Activated CD8-positive, alpha-beta memory T cell treated with anti-CD3 and anti-CD28 coated beads for 1 hour (primary cell): ENCODE measurements around the gene MRPS9.

Experiments used
- DNase-seq, 2 donors: peaks; one replicate each; pipeline ENCODE4 v3.0.0-alpha.2; 2020; ENCODE audit warnings: low read depth in 1 of 2; ENCODE audit errors: extremely low read depth in 1 of 2

MRPS9 gene

DNA sequence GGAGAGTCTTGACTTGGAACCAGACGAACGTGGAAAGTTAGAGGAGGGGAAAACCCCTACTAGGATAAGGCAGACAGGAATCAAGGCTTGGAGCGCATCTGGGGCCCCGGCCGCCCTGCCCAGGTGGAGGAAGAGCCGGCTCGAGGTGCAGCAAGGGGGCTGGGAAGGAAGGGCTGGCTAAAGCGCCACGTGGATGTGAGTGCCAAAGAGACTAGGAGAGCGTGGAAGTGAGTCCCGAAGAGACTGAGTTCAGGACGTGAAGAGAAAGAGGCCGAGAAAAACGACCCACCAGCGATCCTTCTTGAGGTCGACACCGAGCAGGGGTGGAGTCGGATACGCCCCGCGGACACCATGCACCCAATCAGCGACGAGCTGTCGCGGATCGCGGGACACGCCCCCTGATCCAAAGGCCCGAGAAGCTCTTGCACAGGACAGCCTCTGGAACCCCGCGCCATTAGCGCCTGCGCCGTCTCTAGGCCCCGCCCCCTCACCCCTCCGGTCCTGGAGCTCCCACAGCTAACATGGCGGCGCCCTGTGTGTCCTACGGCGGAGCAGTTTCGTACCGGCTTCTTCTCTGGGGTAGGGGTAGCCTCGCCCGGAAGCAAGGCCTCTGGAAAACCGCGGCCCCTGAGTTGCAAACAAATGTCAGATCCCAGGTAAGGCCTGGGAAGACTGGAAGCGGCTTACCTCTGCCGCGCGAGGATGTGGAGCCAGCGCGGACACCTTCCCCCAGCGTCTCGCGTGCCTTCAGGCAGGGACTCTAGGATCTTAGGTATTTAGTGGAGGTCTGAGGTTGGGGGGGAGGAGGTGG lies at the start of gene MRPS9:
TSS of gene MRPS9 (plus strand) at position 498 of the 811 bp plus-strand sequence. CDS start at position 522, 24 bp downstream.
- DNase-seq, result peak; percentile 94 to 96

DNA sequence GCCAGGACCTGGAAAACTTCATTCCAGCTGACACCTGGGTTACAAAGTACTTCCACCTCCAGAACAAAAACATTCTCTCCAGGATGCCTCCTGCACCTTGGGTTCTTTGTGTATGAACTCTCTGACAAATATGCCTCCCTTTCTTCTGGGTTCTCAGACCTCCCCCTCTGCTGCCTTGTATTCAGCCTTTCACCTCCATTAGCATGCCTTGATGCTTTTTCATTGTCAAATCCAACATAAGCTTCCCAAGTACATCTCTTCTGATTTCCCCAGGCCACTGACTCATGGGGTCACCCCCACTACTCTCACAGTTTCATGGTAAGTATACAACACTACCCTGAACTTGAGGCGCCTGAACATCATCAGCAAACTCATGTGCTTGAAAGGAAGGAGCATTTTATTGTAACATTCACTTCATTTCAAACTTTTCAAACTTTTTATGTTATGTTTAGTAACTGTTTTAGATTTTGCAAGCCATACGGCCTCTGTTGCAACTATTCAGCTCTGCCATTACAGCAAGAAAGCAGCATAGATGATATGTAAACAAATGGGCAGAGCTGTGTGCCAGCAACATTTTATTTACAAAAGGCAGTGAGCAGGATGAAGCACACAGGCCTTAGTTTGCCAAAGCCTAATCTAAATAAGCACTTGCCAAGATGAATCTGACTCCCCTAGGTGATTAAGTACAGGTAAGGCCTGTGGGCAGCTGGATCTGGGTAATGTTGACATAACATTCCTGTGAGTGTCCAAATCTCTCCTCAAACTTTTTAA lies 32.5 kb upstream of the MRPS9 start:
- no peak for DNase-seq

DNA sequence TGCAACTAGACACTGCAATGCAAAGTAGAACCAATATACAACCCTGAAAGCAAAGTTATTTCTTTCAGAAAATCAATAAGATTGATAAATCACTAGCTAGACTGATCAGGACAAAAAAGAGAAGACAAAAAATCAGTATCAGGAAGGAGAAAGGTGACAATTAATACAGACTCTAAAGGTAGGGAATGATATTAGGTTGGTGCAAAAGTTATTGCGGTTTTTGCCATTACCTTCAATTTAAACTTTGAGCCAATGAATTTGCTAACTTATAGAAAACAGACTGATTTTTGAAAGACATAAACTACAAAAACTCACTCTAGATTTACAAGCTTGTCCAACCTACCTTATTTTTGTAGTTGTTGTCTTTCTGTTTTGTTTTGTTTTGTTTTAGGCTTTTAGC lies 30.5 kb upstream of the MRPS9 start:
- DNase-seq, result no peak

GRCh38 chr2:105032476-105032875 lies 5.4 kb upstream of the MRPS9 start:
- DNase-seq, result no peak

DNA sequence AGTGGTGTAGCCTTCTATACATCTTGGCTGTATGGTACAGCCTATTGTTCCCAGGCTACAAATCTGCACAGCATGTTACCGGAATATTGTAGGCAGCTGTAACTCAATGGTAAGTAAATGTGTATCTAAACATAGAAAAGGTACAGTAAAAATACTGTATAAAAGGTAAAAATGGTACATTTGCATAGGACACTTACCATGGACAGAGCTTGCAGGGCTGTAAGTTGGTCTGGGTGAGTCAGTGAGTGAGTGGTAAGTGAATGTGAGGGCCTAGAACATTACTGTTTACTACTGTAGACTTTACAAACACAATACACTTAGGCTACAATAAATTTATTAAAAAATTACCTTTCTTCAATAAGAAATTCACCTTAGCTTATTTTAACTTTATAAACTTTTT lies 3.7 kb upstream of the MRPS9 start:
- DNase-seq, result no peak

DNA sequence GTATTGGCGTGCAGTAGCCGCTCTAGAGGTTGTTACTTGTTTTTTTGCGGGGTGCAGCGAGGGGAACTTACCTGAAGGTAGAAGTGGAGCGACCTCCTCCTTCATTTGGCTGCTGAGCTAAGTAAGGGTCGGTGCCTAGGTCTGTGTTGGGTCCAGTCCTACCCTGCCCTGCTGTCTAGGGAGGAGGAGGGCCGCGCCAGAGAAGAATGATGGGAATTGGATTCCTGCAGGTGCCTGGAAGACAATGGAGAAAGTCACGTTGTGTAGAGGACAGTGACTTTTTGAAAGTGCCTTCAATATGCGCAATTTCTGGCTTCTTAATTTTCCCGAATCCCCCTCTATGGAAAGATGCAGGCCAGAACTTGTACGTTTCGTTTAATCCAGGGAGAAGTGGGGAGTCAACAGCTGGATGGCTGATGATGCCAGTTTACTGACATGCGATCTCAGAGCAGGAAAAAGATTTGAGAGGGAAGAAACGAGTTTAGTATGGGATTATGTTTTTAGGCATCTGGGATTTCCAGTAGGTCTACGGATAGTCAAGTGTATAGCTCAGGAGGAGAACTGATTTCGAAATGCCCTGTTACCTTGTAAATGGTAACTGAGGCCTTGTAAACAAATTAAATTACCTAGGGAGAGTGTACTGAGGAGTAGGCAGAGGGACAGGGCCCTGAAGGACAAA lies 653 bp downstream of the MRPS9 start:
- DNase-seq, result no peak

- no peak for DNase-seq
Measured at GRCh38 chr2:105039559-105039958, 1.7 kb downstream of the MRPS9 start.

DNA sequence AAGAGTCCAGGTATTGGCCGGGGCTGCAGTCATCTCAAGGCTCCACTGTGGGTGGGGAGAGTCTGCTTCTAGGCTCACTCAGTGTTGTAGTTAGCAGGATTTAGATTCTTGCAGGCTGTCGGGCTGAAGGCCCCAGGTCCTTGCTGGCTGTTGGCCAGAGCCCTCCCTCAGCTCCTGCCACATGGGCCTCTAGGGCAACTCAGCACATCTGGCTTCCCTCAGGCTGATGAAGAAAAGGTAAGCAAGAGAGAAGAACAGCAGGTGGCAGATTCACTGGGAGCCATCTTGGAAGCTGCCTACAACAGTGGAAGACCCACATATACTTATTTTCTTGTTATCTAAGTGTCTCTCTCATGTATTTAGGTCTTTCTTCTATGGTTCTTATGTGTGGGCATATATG lies 4.3 kb downstream of the MRPS9 start:
- no peak for DNase-seq

DNA sequence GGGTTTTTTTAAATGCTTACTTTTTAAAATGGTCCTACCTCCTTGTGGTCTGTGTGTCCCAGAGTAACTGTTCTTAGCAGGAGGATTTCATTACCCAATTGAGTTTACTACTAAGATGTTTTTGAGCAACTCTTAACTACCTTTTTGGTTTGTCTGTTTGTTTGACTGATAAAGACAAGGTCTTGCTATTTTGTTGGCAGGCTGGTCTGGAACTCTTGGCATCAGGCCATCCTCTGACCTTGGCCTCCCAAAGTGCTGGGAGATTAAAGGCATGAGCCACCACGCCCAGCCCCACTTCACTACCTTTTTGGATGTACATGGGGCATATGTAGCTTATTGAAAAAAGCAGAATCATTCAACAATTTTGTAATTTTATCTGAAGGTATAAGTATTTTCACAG lies 14.9 kb downstream of the MRPS9 start:
- DNase-seq, result no peak

DNA sequence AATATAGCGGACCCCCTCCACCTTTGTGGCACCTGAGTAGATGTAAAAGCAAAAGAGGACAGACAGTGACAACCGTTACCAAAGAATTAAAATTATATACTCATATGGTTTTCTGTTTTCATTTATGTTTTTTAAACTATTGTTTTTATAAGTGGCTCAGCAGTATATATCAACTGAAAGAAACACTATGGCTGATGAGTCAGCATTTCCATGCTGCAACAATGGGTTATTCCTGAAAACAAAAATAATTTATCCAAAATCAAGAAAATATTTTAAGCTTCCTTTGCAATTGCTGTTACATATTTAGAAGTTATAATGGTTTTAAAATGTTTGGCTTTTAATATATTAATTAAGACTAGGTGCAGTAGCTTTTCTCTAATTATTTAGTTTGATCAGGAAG lies 17.7 kb downstream of the MRPS9 start:
- no peak for DNase-seq

GRCh38 chr2:105056245-105056644 lies 18.4 kb downstream of the MRPS9 start:
- DNase-seq, result no peak

DNA sequence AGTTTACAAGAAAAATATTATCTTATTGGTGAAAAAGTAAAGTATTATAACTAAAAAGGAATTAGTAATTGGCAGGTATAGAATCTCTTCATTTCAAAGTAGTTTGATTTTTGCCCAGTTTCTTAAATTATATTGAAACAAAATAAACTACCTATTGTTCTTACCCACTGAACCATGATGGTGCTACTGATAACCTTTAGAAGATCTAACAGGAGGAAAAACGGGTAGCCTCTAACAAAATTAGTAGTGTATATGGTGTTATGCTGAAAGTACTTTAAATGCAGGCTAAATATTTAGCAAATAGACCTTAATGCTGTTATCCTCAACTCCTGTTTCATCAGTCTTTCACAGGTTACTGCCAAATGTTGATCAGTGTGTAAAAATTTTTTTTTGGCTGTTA lies 19.1 kb downstream of the MRPS9 start:
- DNase-seq, result no peak

DNA sequence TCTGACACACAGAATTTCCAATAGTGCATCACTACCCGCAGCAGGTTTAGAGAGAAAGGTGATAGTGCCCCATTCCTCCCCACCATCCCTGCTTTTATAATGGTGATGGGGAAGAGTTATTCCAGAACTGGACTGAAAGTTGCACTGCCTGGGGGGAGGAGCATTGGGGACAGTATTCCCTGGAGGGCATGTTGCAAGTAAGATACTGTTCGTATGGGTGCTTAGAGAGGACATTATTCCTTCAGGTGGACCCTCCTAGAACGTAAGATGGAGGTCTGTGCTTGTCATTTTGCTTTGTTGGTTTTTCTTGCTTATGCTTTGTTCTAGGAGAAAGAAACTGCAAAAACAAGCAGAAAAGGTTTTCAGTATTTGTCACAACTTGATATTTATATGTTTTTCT lies 23.7 kb downstream of the MRPS9 start:
- DNase-seq, result no peak

GRCh38 chr2:105062158-105062557 lies 24.3 kb downstream of the MRPS9 start:
- DNase-seq, result no peak

- no peak for DNase-seq
Measured at GRCh38 chr2:105068387-105068786, 30.5 kb downstream of the MRPS9 start.

DNA sequence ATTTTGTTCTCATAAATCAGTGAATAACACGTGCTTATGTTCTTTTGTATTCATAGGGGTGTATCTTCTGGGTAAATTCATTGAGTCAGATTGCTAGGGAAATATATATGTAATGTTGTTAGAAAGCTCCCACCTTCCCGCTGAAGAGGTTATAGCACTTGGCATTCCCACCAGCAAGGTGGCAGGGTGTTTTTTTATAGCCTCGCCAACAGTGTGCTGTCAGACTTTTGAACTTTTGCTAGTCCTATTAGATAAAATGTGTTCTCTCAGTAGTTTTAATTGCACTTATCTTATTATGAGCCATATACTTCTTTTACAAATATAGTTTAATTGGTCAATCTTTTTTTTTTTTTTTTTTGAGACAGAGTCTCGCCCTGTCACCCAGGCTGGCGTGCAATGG lies 31.0 kb downstream of the MRPS9 start:
- DNase-seq, result no peak

DNA sequence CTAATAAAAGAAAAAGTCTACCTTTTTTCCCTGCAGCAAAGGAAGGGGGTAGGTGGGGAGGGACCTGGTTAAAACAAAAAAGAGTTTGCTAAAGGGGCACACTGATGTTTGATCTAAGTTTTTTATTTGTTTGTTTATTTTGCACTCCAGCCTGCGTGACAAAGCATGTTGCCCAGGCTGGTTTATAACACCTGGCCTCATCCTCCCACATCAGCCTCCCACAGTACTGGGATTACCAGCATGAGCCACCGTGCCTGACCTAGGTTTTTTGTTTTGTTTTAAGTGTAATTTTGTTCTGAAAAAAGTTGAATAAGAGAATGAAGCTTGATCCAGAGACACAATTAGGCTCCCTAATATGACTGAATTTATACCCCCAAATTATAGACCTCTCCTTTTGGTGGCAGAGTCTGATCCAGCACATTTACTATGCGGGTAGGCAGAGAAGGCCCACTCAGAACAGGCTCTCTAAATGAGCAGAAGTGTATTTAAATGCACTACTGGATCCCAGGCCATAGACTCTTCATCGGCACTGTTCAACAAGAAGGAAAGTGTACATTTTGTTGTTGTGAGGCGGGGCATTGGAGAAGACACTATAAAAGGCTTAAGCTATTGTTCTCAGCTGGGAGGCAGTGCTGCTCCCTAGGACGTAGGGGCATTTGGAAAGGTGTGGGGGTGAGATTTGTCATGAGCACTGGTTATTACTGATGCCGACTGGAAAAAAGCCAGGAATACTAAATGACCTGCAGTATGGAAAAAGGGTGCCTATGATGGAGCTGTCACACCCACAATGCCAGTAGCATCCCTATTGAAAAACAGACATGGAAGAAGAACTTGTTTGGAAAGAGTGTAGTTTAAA lies 32.4 kb downstream of the MRPS9 start:
- no peak for DNase-seq

GRCh38 chr2:105071379-105071778 lies 33.5 kb downstream of the MRPS9 start:
- no peak for DNase-seq

DNA sequence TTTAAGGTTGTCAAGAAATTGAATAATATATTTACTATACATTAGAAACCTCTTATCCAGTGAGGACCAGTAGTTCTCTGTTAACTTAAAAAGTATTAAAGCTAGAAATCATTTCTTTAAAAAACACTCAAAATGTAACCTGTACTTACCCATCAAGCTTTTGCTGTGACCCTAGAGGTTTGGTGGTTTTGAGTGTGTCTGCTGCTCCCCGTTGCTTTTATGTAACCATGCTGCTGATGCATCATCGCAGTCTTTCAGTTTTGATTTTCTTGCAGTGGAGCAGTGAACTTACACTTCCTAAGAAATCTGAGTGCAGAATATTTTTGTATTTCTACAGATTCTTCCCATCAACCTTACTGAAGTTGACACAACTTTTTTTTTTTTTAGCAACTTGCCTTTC lies 34.2 kb downstream of the MRPS9 start:
- no peak for DNase-seq

GRCh38 chr2:105073591-105073990 lies 35.7 kb downstream of the MRPS9 start:
- DNase-seq, result no peak

GRCh38 chr2:105076121-105076520 lies 38.3 kb downstream of the MRPS9 start:
- no peak for DNase-seq
